NCI-H2196 (cell line): ENCODE results near the gene ZYG11B.
"Not testable (repeated sequence)": the region's sequence is repeated elsewhere in the genome, so short reads cannot be mapped to it uniquely, and the experiment has no call there.

ENCODE experiments used
- DNase-seq: peaks from one replicate; lab custom pipeline; 2025; ENCODE audit not compliant: unreplicated experiment; lab: John Stamatoyannopoulos, UW

The ZYG11B gene

GRCh38 chr1:52751589-52752483 is 25.6 kb downstream of the ZYG11B start:
- peak; percentile 13 for DNase-seq

DNA sequence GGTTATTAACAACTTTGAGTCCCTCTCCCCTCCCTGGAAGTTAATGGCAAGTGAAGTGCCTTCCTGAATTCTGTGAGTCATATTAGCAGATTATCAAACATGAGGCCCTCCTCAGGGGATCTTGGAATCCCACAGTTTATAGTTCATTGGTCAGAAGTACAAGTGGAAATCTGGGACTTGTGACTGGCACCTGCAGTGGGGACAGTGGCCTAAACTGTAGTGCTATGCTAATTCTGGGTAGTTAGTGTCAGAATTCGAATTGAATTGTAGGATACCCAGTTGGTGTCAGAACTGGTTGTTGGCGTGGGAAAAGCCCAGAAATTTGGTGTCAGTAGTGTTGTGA is 26.2 kb downstream of the ZYG11B start:
- no peak for DNase-seq

DNA sequence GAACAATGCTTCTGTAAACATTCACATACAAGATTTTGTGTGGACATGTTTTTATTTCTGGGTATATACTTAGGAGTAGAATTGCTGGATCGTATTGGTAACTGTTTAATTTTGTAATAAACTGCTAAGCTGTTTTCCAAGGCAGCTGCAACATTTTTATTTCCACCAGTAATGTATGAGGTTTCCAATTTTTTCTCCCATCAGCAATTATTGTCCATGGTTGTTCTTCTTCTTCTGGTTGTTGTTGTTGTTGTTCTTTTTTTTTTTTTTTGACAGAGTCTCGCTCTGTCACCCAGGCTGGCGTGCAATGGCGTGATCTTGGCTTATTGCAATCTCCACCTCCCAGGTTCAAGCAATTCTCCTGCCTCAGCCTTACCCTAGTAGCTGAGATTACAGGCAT is 26.9 kb downstream of the ZYG11B start:
- DNase-seq: no peak

- no peak for DNase-seq
Measured at GRCh38 chr1:52756020-52756419, 29.8 kb downstream of the ZYG11B start.

DNA sequence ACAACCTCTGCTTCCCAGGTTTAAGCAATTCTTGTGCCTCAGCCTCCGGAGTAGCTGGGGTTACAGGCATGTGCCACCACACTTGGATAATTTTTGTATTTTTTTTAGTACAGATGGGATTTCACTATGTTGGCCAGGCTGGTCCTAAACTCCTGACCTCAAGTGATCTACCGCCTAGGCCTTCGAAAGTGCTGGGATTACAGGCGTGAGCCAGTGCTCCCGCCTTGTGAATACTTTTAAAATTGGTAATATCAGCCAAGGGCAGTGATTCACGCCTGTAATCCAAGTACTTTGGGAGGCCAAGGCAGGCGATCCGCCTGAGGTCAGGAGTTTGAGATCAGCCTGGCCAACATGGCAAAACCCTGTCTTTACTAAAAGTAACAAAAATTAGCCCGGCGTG is 33.7 kb downstream of the ZYG11B start:
- no peak for DNase-seq

DNA sequence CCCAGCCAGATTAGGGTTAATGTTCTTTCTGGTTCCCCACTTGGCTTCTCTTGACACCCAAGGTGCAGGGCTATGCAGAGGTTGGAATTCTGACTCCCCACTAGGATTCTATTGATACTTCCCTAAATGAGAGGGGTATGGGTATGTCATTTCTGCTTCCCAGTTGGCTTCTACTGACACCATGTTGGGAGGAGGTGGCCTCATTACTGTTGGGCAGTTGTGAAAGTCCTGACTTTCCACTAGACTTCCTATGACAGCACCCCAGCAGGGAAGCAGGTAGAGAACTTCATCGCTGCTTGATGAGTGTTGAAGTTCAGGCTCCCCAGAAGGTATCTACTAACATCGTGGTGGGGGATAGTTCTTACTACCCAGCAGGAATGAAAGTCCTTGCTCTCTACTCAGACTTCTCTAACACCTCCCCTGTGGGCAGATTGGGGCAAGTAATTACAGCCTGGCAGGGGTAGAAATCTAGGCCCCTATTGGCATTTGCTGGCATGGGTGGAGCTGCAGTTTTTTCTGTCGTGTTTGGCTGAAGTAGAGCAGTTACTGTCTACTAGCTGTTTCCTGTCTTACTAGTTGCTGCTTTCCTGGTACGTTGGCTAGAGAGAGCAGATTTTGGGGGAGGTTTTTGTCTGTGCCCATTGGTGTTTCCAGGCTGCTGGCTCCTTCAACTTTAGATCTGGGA is 41.5 kb downstream of the ZYG11B start:
- DNase-seq: no peak

DNA sequence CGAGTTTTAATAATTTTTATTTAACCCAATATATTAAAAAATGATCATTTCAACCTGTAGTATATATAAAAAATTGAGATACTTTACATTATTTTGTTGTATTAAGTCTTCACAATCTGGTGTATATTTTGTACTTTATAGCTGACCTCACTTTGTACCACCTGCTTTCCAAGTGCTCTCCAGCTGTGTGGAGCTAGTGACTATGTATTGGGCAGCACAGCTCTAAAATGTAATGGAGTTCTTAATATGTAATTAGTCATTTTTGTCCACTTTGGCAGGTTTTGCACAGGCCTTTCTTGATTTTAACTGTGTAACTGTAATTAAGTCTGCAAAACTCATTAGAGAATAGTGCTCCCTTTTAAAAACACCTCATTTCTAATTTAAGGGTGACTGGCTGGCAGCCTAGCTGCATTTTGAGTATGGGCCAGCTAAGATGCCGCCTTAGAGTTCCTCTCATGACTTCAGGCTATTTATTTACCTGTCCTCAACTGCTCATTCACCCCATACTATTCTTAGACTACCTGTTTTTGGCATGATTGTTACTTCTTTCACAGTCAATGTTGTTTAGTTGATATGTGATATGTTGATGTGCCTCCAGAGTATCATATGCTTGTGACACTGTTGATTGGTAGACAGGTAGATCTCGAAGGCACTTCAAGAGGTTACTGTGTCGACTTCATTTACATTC is 43.2 kb downstream of the ZYG11B start:
- peak; percentile 11 for DNase-seq

DNA sequence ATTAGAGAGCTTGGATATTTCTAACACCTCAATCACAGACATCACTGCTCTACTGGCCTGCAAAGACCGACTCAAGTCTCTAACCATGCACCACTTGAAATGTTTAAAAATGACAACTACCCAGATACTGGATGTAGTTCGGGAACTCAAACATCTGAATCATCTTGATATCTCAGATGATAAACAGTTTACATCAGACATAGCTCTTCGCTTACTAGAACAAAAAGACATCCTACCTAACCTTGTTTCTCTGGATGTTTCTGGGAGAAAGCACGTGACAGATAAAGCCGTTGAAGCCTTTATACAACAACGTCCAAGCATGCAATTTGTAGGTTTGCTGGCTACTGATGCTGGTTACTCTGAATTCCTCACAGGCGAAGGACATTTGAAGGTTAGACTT is 45.1 kb downstream of the ZYG11B start:
- no peak for DNase-seq

DNA sequence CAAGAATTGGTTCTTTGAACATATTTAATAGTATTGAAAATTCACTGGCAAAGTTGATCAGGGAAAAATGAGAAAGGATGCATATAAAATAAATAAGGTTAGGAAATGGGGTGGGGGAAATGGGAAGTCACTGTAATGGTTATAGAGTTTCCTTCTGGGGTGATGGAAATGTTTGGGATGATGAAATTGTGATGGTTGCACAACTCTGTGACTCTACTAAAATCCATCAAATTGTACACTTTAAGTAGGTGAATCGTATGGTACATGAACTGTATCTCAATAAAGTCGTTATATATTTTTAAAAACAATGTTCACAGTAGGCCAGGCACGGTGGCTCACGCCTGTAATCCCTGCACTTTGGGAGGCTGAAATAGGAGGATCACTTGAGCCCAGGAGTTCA is 59.9 kb downstream of the ZYG11B start:
- no peak for DNase-seq

- not testable (repeated sequence) for DNase-seq
Measured at GRCh38 chr1:52790429-52790828, 64.2 kb downstream of the ZYG11B start.

- no peak for DNase-seq
Measured at GRCh38 chr1:52792036-52792435, 65.8 kb downstream of the ZYG11B start.

GRCh38 chr1:52793717-52794116 is 67.5 kb downstream of the ZYG11B start:
- not testable (repeated sequence) for DNase-seq

GRCh38 chr1:52795464-52795863 is 69.2 kb downstream of the ZYG11B start:
- DNase-seq: no peak

GRCh38 chr1:52798331-52798730 is 72.1 kb downstream of the ZYG11B start:
- DNase-seq: no peak

DNA sequence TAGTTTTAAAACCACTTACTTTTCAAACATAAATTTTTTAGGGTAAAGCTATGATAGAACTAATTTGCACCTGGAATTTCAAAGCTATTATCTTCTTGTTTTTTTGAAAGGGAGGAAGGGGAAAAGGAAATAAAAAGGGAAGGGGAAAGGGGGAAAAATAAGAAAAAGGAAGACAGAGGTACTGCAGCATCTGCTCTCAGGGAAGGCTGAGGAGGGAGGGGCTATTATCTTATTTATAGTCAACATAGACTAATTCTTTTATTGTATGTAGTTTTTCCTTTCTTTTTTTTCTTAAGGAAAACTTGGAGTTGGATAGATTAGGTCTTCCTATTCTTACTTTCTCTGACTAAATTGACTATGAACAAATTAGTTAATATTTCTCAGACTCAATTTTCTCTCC is 74.8 kb downstream of the ZYG11B start:
- no peak for DNase-seq

DNA sequence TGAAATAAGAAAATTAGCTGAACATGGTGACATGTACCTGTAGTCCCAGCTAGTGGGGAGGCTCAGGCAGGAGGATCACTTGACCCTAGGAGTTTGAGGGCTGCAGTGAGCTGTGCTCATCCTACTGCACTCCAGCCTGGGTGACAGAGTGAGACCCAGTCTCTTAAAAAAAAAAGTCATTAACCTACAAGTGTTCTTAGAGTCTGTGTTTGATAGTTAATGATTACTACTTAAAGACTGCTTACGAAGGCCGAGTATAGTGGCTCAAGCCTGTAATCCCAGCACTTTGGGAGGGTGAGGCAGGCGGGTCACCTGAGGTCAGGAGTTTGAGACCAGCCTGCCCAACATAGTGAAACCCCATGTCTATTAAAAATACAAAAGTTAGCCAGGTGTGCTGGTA is 77.8 kb downstream of the ZYG11B start:
- not testable (repeated sequence) for DNase-seq

- no peak for DNase-seq
Measured at GRCh38 chr1:52814465-52814864, 88.2 kb downstream of the ZYG11B start.

DNA sequence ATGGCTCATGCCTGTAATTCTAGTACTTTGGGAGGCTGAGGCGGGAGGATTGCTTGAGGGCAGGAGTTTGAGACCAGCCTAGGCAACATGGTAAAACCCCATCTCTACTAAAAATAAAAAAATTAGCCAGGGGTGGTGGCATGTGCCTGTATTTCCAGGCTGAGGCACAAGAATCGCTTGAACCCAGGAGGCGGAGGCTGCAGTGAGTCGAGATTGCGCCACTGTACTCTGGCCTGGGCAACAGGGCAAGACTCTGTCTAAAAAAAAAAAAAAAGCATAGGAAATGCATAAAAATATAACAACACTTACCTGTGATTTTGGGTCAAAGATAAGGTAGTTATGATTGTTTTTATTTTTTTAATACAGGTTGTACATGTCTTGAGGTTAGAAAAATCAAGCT is 94.6 kb downstream of the ZYG11B start:
- DNase-seq: not testable (repeated sequence)

GRCh38 chr1:52825868-52826267 is 99.6 kb downstream of the ZYG11B start:
- no peak for DNase-seq

DNA sequence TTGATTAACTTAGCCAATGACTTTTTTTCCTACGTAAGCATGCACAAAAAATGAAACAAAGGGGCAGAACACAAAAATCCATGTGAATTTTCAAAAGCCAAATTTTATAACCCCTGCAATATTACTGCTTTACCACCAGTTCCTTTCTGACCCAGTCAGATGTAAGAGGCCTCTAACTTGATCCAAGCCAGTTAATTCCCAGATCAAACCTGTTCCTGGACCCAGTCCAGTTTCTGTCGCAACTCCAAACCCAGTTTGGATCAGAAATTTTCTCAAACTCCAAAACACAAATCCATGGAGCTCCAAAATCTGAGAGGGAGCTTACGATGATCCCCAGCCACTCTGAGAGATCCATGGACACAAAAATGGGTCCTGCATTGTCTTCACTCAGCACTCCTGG is 108.5 kb downstream of the ZYG11B start:
- DNase-seq: no peak

DNA sequence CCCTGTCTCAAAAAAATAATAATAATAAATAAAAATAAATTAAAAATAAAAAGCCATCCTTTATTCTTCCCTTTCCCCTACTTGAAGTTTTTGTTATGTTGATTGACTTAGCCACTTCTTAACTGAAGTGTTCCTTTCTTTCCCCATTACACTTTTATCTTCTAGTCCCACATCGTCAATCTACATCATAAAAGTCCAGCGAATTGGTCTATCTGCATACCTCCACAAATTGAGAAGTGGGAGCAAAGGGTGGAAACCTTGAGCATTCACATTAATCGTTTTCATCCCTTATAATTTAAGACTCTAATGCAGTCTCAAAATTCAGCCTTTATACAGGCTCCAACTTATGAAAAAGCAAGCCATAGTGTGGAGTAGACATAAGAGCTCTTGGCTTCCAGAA is 109.8 kb downstream of the ZYG11B start:
- no peak for DNase-seq

DNA sequence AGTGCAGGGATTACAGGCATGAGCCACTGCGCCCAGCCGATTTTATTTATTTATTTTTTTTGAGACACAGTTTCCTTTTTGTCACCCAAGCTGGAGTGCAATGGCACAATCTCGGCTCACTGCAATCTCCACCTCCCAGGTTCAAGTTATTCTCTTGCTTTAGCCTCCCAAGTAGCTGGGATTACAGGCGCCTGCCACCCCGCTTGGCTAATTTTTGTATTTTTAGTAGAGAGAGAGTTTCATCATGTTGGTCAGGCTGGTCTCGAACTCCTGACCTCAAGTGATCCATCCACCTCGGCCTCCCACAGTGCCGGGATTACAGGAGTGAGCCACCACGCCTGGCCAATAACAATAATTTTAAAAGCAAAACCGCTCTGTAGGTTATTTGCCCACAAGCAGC is 112.9 kb downstream of the ZYG11B start:
- DNase-seq: not testable (repeated sequence)
